Measurements from ENCODE around the gene EXOC3.

Gene EXOC3

DNA sequence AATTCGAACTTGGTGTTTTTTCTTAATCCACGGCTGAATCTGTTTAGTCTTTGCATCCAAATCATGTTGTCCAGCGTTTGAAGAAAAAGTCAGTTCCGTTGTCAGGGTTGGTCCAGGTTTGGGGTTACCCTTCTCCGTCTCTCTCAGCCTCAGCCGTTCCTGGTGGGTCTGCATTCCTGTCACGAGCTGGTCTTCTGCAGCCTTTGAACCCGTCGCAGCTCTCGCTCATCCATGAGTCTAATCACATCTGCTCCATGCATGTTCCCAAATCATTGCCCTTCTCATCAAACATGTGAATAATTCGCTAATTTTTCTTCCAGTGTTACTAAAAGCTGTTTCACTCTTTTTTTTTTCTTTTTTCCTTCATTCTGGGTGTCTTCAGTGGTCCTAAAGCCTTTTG lies 39.0 kb upstream of the EXOC3 start:
- H3K27ac ChIP-seq, result no peak overlapping the region
- no peak for TF ChIP-seq ZFX (IDR thresholded peaks at IDR 0.05)
- TF ChIP-seq, protein P1, sequence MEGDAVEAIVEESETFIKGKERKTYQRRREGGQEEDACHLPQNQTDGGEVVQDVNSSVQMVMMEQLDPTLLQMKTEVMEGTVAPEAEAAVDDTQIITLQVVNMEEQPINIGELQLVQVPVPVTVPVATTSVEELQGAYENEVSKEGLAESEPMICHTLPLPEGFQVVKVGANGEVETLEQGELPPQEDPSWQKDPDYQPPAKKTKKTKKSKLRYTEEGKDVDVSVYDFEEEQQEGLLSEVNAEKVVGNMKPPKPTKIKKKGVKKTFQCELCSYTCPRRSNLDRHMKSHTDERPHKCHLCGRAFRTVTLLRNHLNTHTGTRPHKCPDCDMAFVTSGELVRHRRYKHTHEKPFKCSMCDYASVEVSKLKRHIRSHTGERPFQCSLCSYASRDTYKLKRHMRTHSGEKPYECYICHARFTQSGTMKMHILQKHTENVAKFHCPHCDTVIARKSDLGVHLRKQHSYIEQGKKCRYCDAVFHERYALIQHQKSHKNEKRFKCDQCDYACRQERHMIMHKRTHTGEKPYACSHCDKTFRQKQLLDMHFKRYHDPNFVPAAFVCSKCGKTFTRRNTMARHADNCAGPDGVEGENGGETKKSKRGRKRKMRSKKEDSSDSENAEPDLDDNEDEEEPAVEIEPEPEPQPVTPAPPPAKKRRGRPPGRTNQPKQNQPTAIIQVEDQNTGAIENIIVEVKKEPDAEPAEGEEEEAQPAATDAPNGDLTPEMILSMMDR (conservative IDR thresholded peaks at IDR 0.05), result no peak

DNA sequence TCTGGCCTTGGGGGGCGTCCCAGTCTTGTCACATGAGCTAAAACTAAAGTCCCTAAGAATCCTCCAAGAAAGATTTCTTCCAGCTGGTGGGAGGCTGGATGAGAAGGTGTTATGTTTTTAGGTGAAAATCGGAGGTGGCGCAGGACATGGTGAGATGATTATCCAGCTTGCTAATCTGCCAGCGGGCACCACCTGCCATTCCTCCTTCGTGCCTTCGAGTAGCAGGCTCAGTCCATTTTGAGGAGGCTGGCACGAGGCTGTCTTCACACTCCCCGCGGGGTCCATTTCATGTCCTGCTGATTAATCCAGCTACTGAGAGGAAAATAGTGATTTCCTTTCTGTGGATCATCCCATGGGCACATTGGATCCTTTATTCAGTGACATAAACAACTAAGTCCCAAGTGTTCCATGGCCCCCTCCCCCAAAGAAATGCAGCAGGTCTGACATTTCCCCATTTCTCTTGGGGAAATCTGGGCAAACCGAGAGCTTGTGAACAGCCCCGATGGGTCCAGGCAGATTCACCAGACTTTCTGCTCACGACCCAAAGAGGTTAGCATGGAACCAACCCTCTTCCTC lies 38.2 kb upstream of the EXOC3 start:
- no peak for TF ChIP-seq ZFX (IDR thresholded peaks at IDR 0.05)
- TF ChIP-seq, protein P1 (conservative IDR thresholded peaks at IDR 0.05), result no peak
- H3K27ac ChIP-seq, result no peak overlapping the region

DNA sequence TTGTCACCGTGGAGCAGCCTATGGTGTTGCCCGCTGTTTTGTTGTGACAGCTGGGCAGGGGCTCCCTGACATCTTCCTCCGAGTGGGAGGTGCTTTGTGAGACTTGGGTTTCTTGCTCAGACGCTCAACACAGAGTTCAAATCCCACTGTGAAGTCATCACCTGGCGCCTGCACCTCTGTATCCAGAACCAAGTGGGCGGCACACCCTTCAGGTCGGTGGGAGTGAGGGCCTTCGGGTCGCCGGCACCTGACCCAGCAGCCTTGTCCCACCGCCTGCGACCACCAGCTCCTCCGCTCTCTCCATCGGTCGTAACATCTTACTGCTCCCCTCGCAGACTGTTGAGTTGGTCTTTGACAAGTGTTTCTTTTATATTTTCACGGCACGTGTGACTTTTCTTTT lies 37.6 kb upstream of the EXOC3 start:
- TF ChIP-seq, protein P1 (conservative IDR thresholded peaks at IDR 0.05), result no peak
- TF ChIP-seq ZFX (IDR thresholded peaks at IDR 0.05), result no peak
- no peak overlapping the region for H3K27ac ChIP-seq

DNA sequence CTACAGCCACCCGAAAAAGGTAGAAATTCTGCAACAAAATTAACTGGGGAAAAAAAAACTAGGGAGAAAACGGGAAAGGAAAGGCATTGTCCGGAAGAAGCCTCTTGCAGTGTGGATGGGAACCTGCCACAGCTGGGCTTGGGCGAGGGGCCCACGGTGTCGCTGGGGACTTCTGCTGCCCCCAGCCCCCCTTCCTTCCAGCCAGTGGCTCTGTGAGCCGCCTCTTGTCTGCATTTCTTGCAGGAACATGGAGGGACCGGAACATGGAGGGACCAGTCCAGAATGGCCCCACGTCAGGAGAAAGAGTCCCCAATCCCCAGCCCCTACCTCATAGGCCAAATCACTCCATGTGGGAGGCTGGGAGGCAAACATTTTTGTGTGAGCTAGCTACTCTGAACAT lies 36.9 kb upstream of the EXOC3 start:
- H3K27ac ChIP-seq, result no peak overlapping the region
- TF ChIP-seq ZFX (IDR thresholded peaks at IDR 0.05), result no peak
- TF ChIP-seq, protein P1 (conservative IDR thresholded peaks at IDR 0.05), result no peak

DNA sequence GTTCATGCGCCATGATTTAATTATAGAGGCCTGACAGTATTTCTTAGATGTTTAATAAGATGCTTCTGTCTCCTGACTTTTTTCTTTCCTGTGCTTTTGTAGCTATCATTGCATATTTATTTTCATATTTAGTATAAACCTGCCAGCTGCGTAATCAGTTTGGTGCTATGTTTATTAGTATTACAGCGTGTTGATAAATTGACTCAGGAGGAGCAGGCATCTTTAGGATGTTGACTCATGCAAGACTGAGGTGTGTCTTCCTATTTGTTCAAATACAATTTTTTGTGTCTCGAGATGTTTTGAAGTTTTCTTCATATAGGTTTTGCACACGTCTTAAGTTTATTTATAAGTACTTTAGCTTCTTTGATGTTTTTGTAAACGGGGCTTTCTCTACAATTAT lies 35.9 kb upstream of the EXOC3 start:
- no peak overlapping the region for H3K27ac ChIP-seq
- no peak for TF ChIP-seq ZFX (IDR thresholded peaks at IDR 0.05)
- TF ChIP-seq, protein P1 (conservative IDR thresholded peaks at IDR 0.05), result no peak

DNA sequence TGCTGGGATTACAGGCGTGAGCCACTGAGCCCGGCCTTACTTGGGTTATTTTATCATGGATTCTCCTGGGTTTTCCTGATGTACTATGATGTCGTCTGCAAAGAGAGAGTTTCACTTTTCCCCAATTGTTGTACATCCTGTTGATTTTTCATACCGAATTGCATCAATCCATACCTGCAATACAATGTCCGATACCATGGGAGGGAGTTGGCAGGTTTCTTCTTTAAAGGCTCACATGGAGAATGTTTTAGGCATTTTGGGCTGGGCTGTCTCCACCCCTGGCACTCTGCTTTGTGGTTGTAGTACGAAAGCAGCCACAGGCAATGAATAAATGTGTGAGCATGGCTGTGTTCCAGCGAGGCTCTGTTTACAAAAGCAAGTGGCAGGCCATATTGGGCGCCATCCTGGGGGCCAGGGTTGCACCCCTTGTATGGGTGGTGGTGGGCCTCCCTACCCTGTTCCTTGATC lies 35.1 kb upstream of the EXOC3 start:
- H3K27ac ChIP-seq, result no peak overlapping the region
- TF ChIP-seq ZFX (IDR thresholded peaks at IDR 0.05), result no peak
- TF ChIP-seq, protein P1 (conservative IDR thresholded peaks at IDR 0.05), result no peak

DNA sequence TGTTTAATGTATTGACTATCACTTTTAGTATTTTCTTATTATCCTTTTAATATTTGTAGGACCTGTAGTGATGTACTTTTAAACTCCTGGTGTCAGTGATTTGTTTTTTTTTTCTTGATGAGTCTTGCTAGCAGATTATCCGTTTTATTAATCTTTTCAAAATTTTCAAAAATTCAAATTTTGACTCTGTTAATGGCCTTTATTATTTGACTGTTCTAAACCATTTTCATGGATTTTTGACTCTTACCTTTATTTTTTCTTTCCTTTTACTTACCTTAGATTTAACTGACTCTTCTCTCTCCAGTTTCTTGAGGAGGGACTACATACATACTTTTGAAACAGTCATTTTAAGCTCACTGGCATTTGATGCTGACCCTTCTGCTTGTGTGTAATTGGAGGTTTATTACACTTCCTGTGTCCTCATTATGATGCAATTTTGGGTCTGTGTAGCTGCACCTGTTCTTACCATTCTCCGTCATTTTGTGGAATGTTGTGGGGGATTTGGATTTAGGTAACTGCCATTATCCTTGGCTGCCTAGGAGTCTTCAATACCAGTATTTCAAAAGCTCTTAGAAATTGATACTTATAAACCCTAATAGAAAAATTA lies 32.0 kb upstream of the EXOC3 start:
- no peak overlapping the region for H3K27ac ChIP-seq
- TF ChIP-seq ZFX (IDR thresholded peaks at IDR 0.05), result no peak
- TF ChIP-seq, protein P1 (conservative IDR thresholded peaks at IDR 0.05), result no peak
